ENCODE measurements around the gene IRGC. TPM values are rescaled to one million over a fixed set of nuclear protein-coding genes. Genes with fewer than 3 reads are reported as not detected.

The IRGC gene
- polyA plus RNA-seq, 1 donor from 2014 or later: not detected

DNA sequence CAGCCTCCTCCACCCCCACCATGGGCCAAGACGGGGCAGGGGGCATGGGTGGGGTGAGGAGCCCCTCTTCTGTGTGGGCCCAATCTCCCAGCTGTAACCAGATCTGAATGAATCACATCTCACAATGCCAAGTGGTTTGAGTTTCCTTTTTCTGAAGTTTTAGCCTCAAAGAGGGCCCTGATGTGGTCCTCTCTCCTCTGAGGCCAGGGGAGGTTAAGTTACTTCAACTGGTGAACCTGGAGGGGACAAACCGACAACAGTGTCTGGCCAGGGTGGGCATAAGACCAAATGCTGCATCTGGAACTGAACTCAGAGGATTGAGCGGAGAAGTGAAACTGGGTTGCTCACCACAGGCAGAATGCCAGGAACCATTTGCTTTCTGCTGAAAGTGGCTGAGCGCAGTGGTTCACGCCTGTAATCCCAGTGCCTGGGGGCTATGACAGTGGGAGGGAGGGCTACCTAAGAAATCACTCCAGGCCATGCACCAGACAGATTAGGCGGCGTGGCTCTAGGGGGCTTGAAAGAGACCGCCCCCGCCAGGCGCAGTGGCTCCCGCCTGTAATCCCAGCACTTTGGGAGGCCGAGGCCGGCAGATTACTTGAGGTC, 15.4 kb upstream of the IRGC start:
- Mint-ChIP-seq H3K27me3 (peaks cover 22% of the 10 kb centered on the region), H3K27ac (peak overlapping the region in 2 of 3 donors; percentile 25 to 45), H3K4me1 (peaks cover 10 to 17% (median 14%) of the 10 kb centered on the region in 3 donors), H3K4me3 (peak overlapping the region; percentile 65 to 89 (median 77)), H3K9me3 (peaks cover 0 to 9% (median 3%) of the 10 kb centered on the region in 3 donors), H3K36me3 (peaks cover 5% of the 10 kb centered on the region)

GRCh38 chr19:43704002-43704705, 11.7 kb upstream of the IRGC start:
- peaks cover 0 to 4% (median 2%) of the 10 kb centered on the region in 3 donors for H3K9me3 Mint-ChIP-seq
- H3K4me1 Mint-ChIP-seq: peaks cover 7 to 18% (median 15%) of the 10 kb centered on the region in 3 donors
- H3K27ac Mint-ChIP-seq: no peak overlapping the region
- H3K36me3 Mint-ChIP-seq: peaks cover 2% of the 10 kb centered on the region
- no peak overlapping the region for H3K4me3 Mint-ChIP-seq
- peaks cover 12% of the 10 kb centered on the region for H3K27me3 Mint-ChIP-seq

- peaks cover 4 to 10% (median 6%) of the 10 kb centered on the region in 3 donors for H3K4me1 Mint-ChIP-seq
- H3K27me3 Mint-ChIP-seq: peaks cover 2% of the 10 kb centered on the region
- no peak overlapping the region for H3K4me3 Mint-ChIP-seq
- H3K36me3 Mint-ChIP-seq: peaks cover 3% of the 10 kb centered on the region
- no peak overlapping the region for H3K27ac Mint-ChIP-seq
- H3K9me3 Mint-ChIP-seq: peaks cover 0 to 4% (median 2%) of the 10 kb centered on the region in 3 donors
Measured at GRCh38 chr19:43705729-43706128, 10.1 kb upstream of the IRGC start.

GRCh38 chr19:43707158-43707712, 8.6 kb upstream of the IRGC start:
- no peak overlapping the region for H3K4me3 Mint-ChIP-seq
- H3K36me3 Mint-ChIP-seq: peaks cover 2% of the 10 kb centered on the region
- peaks cover 0 to 4% (median 2%) of the 10 kb centered on the region in 3 donors for H3K9me3 Mint-ChIP-seq
- peaks cover 4% of the 10 kb centered on the region for H3K27me3 Mint-ChIP-seq
- peaks cover 0 to 4% (median 0%) of the 10 kb centered on the region in 3 donors for H3K4me1 Mint-ChIP-seq
- no peak overlapping the region for H3K27ac Mint-ChIP-seq

DNA sequence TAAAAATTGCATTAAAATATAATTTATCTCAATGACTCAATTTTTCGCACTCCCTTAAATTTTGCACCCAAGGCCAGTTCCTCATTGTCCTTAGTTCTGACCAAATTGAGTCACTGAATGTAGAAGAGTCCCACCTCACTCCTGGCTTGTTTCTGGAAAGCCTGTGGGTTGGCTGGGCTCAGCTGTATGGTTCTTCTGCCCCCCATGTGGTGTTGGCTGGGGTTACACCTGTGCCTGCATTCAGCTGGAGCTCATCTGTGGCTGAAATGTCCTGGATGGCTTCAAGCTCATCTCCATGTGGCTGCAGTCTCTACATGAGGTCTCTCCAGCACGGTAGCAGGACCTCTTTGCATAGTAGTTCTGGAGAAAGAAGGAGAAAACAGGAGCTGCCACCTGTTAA, 7.2 kb upstream of the IRGC start:
- H3K27me3 Mint-ChIP-seq: peaks cover 7% of the 10 kb centered on the region
- H3K27ac Mint-ChIP-seq: no peak overlapping the region
- no peak overlapping the region for H3K4me3 Mint-ChIP-seq
- peaks cover 2% of the 10 kb centered on the region for H3K36me3 Mint-ChIP-seq
- H3K4me1 Mint-ChIP-seq: peaks cover 0 to 4% (median 0%) of the 10 kb centered on the region in 3 donors
- H3K9me3 Mint-ChIP-seq: peaks cover 0 to 4% (median 2%) of the 10 kb centered on the region in 3 donors

DNA sequence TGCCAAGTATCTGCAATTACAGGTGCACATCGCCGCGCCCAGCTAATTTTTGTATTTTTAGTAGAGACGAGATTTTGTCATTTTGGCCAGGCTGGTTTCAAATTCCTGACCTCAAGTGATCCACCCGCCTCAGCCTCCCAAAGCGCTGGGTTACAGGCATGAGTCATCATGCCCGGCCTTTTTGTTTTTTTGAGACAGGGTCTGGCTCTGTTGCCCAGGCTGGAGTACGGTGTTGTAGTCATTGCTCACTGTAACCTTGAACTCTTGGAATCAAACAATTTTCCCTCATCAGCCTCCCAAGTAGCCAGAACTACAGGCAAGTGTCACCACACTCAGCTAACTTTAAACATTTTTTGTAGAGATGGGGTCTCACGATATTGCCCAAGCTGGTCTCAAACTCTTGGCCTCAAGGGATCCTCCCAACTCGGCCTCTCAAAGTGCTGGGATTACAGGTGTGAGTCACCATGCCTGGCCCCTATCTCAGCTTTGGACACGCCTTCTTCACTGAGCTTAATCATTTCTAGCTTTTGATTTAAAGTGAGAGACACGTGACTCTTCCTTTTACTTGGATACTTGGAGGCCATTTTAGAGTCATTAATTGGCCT, 4.0 kb upstream of the IRGC start:
- Mint-ChIP-seq H3K27me3 (peaks cover 10% of the 10 kb centered on the region), H3K36me3 (peaks cover 2% of the 10 kb centered on the region), H3K4me3 (no peak overlapping the region), H3K27ac (peak overlapping the region in 1 of 3 donors; percentile 33), H3K9me3 (peaks cover 0 to 4% (median 2%) of the 10 kb centered on the region in 3 donors), H3K4me1 (no peaks in the 10 kb centered on the region)

DNA sequence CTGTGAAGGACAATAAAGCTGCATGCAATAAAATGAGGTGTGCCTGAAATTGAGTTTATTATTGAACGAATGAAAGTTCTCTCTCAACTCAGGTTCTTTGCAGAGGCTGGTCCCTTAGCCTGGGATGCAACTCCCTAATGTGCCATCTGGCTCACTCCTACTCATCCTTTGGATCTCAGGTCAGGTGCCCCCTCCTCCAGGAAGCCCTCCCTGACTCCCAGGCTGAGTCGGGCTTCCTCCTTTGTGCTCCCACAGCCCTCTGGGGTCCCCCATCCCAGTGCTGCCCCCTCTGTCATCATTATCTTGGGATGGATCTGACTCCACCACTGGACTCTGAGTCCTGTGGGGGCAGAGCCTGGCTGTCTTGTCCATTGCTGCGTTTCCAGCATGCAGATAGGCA, 2.7 kb upstream of the IRGC start:
- Mint-ChIP-seq H3K9me3 (peaks cover 0 to 4% (median under 1%) of the 10 kb centered on the region in 3 donors), H3K27ac (peak overlapping the region in 1 of 3 donors; percentile 61), H3K4me1 (no peaks in the 10 kb centered on the region), H3K36me3 (peaks cover 2% of the 10 kb centered on the region), H3K4me3 (no peak overlapping the region), H3K27me3 (peaks cover 8% of the 10 kb centered on the region)

DNA sequence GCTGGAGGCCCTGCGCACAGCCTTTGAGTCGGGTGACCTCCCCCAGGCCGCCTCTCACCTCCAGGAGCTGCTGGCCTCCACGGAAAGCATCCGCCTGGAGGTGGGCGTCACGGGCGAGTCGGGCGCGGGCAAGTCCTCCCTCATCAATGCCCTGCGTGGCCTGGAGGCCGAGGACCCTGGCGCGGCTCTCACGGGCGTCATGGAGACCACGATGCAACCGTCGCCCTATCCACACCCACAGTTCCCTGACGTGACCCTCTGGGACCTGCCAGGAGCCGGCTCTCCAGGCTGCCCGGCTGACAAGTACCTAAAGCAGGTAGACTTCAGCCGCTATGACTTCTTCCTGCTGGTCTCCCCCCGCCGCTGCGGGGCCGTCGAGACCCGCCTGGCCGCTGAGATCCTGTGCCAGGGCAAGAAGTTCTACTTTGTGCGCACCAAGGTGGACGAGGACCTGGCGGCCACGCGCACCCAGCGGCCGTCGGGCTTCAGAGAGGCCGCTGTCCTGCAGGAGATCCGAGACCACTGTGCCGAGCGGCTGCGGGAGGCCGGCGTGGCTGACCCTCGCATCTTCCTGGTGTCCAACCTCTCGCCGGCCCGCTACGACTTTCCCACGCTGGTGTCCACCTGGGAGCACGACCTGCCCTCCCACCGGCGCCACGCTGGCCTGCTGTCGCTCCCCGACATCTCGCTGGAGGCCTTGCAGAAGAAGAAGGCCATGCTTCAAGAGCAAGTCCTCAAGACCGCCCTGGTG, 2.9 kb downstream of the IRGC start:
- no peak overlapping the region for H3K4me3 Mint-ChIP-seq
- H3K9me3 Mint-ChIP-seq: no peaks in the 10 kb centered on the region
- H3K4me1 Mint-ChIP-seq: no peaks in the 10 kb centered on the region
- H3K27ac Mint-ChIP-seq: no peak overlapping the region
- peaks cover 3% of the 10 kb centered on the region for H3K27me3 Mint-ChIP-seq
- no peaks in the 10 kb centered on the region for H3K36me3 Mint-ChIP-seq

DNA sequence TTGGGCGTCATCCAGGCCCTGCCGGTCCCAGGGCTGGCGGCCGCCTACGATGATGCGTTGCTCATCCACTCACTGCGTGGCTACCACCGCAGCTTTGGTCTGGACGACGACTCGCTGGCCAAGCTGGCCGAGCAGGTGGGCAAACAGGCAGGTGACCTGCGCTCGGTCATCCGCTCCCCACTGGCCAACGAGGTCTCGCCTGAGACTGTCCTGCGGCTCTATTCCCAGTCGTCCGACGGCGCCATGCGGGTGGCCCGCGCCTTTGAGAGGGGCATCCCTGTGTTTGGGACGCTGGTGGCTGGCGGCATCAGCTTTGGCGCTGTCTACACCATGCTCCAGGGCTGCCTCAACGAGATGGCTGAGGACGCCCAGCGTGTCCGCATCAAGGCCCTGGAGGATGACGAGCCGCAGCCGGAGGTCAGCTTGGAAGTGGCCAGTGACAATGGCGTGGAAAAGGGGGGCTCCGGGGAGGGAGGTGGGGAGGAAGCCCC, 3.5 kb downstream of the IRGC start:
- Mint-ChIP-seq H3K27me3 (peaks cover 3% of the 10 kb centered on the region), H3K4me3 (no peak overlapping the region), H3K36me3 (no peaks in the 10 kb centered on the region), H3K9me3 (no peaks in the 10 kb centered on the region), H3K27ac (no peak overlapping the region), H3K4me1 (peaks cover 0 to 2% (median 1%) of the 10 kb centered on the region in 3 donors)

DNA sequence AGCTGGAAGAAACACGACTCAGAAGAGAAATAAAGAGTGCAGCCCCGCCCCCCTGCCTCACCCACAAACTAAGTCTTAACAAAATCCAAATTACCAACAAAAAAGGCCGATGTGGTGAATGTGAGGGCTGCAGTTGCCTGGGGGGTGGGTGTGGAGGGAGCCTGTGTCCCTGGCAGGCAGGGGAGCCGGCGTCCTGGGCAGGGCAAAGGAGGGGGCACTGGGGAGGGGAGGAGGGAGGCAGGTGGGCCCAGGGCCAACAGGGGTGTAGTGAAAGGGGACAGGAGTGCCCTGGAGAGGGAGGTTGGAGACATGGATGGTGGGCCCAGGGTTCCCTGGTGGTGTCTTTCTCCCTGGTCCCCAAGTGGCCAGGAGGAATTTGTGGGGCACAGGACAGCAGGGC, 4.0 kb downstream of the IRGC start:
- Mint-ChIP-seq H3K27me3 (no peaks in the 10 kb centered on the region), H3K4me1 (peaks cover 1 to 5% (median 3%) of the 10 kb centered on the region in 3 donors), H3K36me3 (no peaks in the 10 kb centered on the region), H3K9me3 (no peaks in the 10 kb centered on the region), H3K27ac (no peak overlapping the region), H3K4me3 (no peak overlapping the region)

DNA sequence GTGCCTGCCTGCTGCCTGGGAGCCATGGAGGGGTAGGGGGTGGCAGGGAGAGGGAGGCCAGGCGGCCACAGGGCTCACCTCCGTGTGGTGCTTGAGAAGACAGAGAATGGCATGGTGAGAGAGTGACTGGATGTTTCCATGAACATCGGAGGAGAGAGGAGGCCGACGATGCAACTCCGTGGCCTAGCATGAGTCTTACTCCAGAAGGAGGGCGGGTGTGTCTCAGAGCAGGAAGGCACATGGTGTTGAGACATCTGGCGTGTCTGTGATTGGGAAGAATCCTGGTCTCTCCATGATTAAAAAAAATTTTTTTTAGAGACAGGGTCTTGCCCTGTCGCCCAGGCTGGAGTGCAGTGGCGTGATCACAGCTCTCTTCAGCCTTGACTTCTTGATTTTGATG, 5.1 kb downstream of the IRGC start:
- H3K27me3 Mint-ChIP-seq: no peaks in the 10 kb centered on the region
- peaks cover 10 to 12% (median 11%) of the 10 kb centered on the region in 3 donors for H3K4me1 Mint-ChIP-seq
- no peaks in the 10 kb centered on the region for H3K9me3 Mint-ChIP-seq
- no peak overlapping the region for H3K4me3 Mint-ChIP-seq
- no peak overlapping the region for H3K27ac Mint-ChIP-seq
- no peaks in the 10 kb centered on the region for H3K36me3 Mint-ChIP-seq

GRCh38 chr19:43721469-43722048, 5.7 kb downstream of the IRGC start:
- Mint-ChIP-seq H3K36me3 (no peaks in the 10 kb centered on the region), H3K9me3 (no peaks in the 10 kb centered on the region), H3K4me3 (no peak overlapping the region), H3K4me1 (peaks cover 12 to 14% (median 13%) of the 10 kb centered on the region in 3 donors), H3K27me3 (no peaks in the 10 kb centered on the region), H3K27ac (no peak overlapping the region)

DNA sequence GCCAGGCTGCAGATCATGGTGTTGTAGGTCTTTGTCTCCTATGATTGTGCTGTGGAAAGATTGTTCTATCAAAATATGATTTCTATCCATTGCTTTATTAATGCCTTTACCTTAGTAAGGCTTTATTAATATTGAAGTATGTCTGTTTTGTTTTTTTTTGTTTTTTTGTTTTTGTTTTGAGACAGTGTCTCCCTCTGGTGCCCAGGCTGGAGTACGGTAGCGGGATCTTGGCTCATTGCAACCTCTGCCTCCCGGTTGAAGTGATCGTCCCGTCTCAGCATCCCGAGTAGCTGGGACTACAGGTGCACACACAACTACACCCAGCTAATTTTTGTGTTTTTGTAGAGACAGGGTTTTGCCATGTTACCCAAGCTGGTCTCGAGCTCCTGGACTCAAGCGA, 7.7 kb downstream of the IRGC start:
- H3K9me3 Mint-ChIP-seq: peaks cover 0 to 2% (median 0%) of the 10 kb centered on the region in 3 donors
- no peak overlapping the region for H3K27ac Mint-ChIP-seq
- H3K4me3 Mint-ChIP-seq: peak overlapping the region in 1 of 4 donors; percentile 47
- H3K4me1 Mint-ChIP-seq: peaks cover 18 to 21% (median 20%) of the 10 kb centered on the region in 3 donors
- no peaks in the 10 kb centered on the region for H3K36me3 Mint-ChIP-seq
- no peaks in the 10 kb centered on the region for H3K27me3 Mint-ChIP-seq

GRCh38 chr19:43724896-43725295, 9.0 kb downstream of the IRGC start:
- peaks cover 18 to 21% (median 20%) of the 10 kb centered on the region in 3 donors for H3K4me1 Mint-ChIP-seq
- peaks cover 0 to 2% (median 0%) of the 10 kb centered on the region in 3 donors for H3K9me3 Mint-ChIP-seq
- no peaks in the 10 kb centered on the region for H3K27me3 Mint-ChIP-seq
- peak overlapping the region in 1 of 4 donors; percentile 61 for H3K4me3 Mint-ChIP-seq
- H3K27ac Mint-ChIP-seq: peak overlapping the region in 1 of 3 donors; percentile 50
- no peaks in the 10 kb centered on the region for H3K36me3 Mint-ChIP-seq

Measured in IgD-negative memory B cell (primary cell).